Omental fat pad (tissue), 4 donors: ENCODE measurements around the gene SRM. TPM values are rescaled to one million over a fixed set of nuclear protein-coding genes. Genes with fewer than 3 reads are reported as not detected.
"Not testable (repeated sequence)": the region's sequence is repeated elsewhere in the genome, so short reads cannot be mapped to it uniquely, and the experiment has no call there.

Experiments
- ATAC-seq: fragments of 150-250 bp; one replicate; pipeline ENCODE4 v1.9.1; 2016; ENCODE audit warnings: mild to moderate bottlenecking, moderate library complexity; ENCODE audit not compliant: low FRiP score
- DNase-seq: peaks from one replicate; pipeline ENCODE4 v3.0.0-alpha.2; 2019; ENCODE audit warnings: low spot score
- total RNA-seq, 4 donors: library from RNA; depleted of rRNA; stranded (reverse); fragments of >200 nt; gene quantifications; one replicate each; pipeline ENCODE4 v1.1.0, GENCODE V29; 2016
- TF ChIP-seq, protein P1 (sequence below), 3 donors: fragments of 450-650 bp; IDR thresholded peaks; one replicate each; pipeline ENCODE4 v1.5.1; 2016 to 2017; ENCODE audit warnings: antibody characterized with exemption in 3 of 3, mild to moderate bottlenecking in 3 of 3, moderate library complexity in 2 of 3

Gene SRM
- total RNA-seq: 100 to 1,000 TPM in 1 of 4 donors, 10 to 100 TPM in 3; 37.5 to 143 (median 53.8) TPM

DNA sequence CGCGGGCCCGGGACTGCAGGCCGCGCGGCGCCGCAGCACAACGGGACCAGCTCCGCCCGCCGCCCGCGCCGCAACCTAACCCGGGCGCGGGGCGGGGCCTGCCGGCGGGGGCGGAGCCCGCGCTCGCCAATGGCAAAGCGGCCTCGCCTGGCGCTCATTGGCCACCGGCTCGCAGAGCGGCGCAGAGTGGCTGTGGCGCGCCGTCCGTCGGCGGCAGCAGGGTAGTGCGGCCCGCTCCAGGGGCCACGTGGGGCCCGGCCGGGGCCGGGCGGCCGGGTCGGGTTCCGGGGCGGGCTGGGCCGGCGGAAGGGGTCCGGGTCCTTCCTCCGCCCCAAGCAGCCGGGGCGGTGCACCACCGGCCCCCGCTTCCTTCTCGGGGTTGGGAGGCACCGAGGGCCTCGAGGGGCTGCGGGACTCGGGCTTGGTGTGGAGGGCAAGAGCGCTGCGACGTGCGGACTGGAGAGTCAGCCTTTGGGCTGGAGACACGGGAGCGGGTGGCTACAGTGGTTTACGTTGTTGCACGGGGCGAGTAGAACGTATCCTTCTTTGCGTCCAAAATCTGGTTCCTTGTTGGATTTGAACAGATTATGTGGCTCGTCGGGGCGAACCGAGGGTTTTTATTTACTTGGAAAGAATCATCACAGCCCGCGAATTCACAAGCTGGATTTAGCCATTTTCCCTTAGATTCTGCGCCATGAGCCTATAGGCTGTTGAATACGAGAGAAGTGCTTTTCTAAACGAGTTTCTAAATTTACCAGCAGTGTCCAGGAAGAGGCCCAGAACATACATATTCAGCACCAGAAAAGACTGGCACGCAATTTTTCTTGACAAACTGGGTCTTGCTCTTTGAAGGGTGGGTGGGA is at the start of gene SRM:
SRM (minus strand) TSS at position 51 of the 863 bp plus-strand sequence. CDS start 75 bp downstream, outside the sequence.
- TF ChIP-seq, protein P1, sequence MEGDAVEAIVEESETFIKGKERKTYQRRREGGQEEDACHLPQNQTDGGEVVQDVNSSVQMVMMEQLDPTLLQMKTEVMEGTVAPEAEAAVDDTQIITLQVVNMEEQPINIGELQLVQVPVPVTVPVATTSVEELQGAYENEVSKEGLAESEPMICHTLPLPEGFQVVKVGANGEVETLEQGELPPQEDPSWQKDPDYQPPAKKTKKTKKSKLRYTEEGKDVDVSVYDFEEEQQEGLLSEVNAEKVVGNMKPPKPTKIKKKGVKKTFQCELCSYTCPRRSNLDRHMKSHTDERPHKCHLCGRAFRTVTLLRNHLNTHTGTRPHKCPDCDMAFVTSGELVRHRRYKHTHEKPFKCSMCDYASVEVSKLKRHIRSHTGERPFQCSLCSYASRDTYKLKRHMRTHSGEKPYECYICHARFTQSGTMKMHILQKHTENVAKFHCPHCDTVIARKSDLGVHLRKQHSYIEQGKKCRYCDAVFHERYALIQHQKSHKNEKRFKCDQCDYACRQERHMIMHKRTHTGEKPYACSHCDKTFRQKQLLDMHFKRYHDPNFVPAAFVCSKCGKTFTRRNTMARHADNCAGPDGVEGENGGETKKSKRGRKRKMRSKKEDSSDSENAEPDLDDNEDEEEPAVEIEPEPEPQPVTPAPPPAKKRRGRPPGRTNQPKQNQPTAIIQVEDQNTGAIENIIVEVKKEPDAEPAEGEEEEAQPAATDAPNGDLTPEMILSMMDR (IDR thresholded peaks at IDR 0.05): peak in 1 of 3 donors; percentile 12
- ATAC-seq (peak; percentile 99), DNase-seq (peak; percentile 73)

DNA sequence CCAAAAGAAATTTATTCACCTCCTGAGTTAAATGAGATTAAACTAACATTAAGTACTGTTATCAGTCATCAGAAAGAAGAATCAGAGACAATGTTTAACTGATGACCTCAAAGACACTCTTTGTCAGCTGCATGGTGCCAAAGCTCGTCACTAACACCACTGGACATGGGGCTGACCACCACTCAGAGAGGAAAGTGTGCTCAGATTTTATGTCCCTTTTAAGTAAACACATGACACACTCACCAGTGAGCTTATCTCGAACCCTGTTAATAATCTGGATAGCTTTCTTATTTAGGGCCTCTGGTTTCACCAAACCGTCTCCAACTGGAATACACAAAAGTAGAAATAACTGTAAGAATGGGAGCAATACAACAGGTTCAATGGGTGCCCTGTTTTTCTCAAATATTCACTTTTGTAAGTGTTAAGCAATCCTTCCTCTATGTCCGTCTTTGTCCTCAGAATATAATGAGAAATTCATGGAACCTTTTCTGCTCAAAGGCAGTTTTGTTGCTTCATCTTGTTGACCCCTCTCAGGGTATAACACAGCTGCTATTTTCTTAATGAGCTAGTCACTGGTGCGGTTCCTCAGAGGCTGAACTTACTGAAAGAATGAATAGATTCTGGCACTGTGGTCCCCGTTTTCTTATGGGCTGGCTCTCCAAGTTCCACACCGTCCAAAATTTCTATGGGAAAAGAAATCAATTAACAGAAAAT is 49.4 kb upstream of the SRM start:
- DNase-seq (no peak), ATAC-seq (no peak)
- TF ChIP-seq, protein P1 (IDR thresholded peaks at IDR 0.05): no peak

GRCh38 chr1:11107599-11107998 is 47.8 kb upstream of the SRM start:
- ATAC-seq (no peak), DNase-seq (no peak)
- TF ChIP-seq, protein P1 (IDR thresholded peaks at IDR 0.05): no peak

DNA sequence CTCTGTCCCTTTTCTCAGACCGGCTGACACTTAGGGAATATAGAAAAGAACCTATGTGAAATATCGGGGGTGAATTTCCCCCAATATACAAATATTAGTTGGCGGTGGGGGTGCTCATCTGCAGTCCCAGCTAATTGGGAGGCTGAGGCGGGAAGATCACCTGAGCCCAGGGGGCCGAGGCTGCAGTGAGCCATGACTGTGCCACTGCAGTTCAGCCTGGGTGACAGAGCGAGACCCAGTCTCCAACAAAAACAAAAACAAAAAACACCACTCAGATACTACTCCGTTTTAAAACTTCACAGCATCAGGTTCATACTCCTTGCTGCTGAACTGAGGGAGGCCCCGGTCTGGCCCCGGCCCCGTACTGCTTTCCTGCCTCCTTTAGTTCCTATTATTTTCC is 45.8 kb upstream of the SRM start:
- ATAC-seq (no peak), DNase-seq (no peak)
- TF ChIP-seq, protein P1 (IDR thresholded peaks at IDR 0.05): no peak

DNA sequence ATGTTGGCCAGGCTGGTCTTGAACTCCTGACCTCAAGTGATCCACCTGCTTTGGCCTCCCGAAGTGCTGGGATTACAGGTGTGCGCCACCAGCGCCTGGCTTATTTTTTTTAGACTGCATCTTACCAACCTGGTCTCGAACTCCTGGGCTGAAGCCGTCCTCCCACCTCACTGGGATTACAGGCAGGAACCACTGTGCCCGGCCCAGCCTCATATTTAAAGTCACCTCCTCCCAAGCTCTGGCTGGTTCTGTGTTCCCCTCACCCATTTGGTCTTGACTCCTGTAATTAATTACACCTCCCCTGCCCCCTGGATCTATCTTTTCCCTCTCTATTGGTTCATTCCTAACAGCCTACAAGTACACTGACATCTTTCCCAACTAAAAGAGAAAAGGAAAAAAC is 41.5 kb upstream of the SRM start:
- ATAC-seq (no peak), DNase-seq (no peak)
- TF ChIP-seq, protein P1 (IDR thresholded peaks at IDR 0.05): no peak

DNA sequence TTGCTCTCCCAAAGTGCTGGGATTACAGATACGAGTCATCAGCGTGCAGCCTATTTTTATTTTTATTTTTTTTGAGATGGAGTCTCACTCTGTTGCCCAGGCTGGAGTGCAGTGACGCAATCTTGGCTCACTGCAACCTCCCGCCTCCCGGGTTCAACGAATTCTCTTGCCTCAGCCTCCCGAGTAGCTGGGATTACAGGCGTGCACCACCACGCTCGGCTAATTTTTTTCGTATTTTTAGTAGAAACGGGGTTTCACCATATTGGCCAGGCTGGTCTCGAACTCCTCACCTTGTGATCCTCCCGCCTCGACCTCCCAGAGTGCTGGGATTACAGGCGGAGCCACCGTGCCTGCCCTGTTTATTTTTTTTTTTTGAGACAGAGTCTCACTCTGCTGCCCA is 41.0 kb upstream of the SRM start:
- DNase-seq, ATAC-seq: not testable (repeated sequence)

DNA sequence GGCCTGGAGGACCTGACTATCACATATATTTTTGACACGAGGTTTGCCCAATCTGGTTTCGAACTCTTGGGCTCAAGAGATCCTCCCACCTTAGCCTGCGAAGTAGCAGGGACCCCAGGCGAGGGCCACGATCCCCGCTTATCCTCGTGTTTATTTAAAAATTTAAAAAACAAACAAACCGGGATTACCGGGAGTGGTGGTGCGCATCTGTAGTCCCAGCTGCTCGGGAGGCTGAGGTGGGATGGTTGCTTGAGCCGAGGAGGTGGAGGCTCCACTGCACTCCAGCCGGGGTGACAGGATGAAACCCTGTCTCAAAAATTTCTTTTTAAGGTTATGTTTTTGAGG is 40.3 kb upstream of the SRM start:
- TF ChIP-seq, protein P1 (IDR thresholded peaks at IDR 0.05): no peak
- DNase-seq (no peak), ATAC-seq (peak; percentile 19)
